GDM1 (cell line): ENCODE measurements around the gene TMUB1.
A peak's percentile ranks its signal among the peaks of the same experiment; 100 is the strongest.
"Not testable (repeated sequence)": the region's sequence is repeated elsewhere in the genome, so short reads cannot be mapped to it uniquely, and the experiment has no call there.

Experiments
- DNase-seq: peaks from one replicate; lab custom pipeline; 2025; lab: John Stamatoyannopoulos, UW

Gene TMUB1

GRCh38 chr7:151053096-151053495, 30.2 kb downstream of the TMUB1 start:
- peak; percentile 55 for DNase-seq

- no peak for DNase-seq
These were observed 32.2 kb downstream of the TMUB1 start for GRCh38 chr7:151051108-151051507.

GRCh38 chr7:151048911-151049463, 34.3 kb downstream of the TMUB1 start:
- no peak for DNase-seq

GRCh38 chr7:151047976-151048815, 35.1 kb downstream of the TMUB1 start, which contains the start of gene ASIC3:
TSS of gene ASIC3 (plus strand) at chr7:151048531. CDS start at chr7:151048886, 355 bp downstream.
- no peak for DNase-seq

- DNase-seq: no peak
These were observed 36.4 kb downstream of the TMUB1 start for GRCh38 chr7:151046603-151047573.

- no peak for DNase-seq
These were observed 37.3 kb downstream of the TMUB1 start for GRCh38 chr7:151045967-151046366.

GRCh38 chr7:151045262-151045661, 38.0 kb downstream of the TMUB1 start:
- no peak for DNase-seq

- DNase-seq: no peak
These were observed 39.3 kb downstream of the TMUB1 start for GRCh38 chr7:151043959-151044358.

- DNase-seq: not testable (repeated sequence)
These were observed 39.8 kb downstream of the TMUB1 start for GRCh38 chr7:151043449-151043848.

GRCh38 chr7:151040616-151041375, 42.5 kb downstream of the TMUB1 start:
- DNase-seq: no peak

GRCh38 chr7:151039850-151040548, 43.3 kb downstream of the TMUB1 start:
- DNase-seq: peak; percentile 30

- DNase-seq: peak; percentile 78
These were observed 44.1 kb downstream of the TMUB1 start for GRCh38 chr7:151038951-151039849.

GRCh38 chr7:151035902-151036301, 47.4 kb downstream of the TMUB1 start:
- DNase-seq: no peak

- DNase-seq: no peak
These were observed 48.1 kb downstream of the TMUB1 start for GRCh38 chr7:151035026-151035717.

GRCh38 chr7:151034312-151035025, 48.8 kb downstream of the TMUB1 start:
- DNase-seq: no peak

GRCh38 chr7:151033864-151034249, 49.4 kb downstream of the TMUB1 start:
- no peak for DNase-seq

GRCh38 chr7:151032936-151033863, 50.1 kb downstream of the TMUB1 start:
- no peak for DNase-seq
